SIG-M5 treated with dmso at 0.1 percent for 504 hours (cell line): ENCODE results near the gene NPC1.
"Not testable (repeated sequence)": the region's sequence is repeated elsewhere in the genome, so short reads cannot be mapped to it uniquely, and the experiment has no call there.

Source experiments
- DNase-seq: peaks from one replicate; lab custom pipeline; 2025; ENCODE audit not compliant: unreplicated experiment; lab: John Stamatoyannopoulos, UW

The NPC1 gene

DNA sequence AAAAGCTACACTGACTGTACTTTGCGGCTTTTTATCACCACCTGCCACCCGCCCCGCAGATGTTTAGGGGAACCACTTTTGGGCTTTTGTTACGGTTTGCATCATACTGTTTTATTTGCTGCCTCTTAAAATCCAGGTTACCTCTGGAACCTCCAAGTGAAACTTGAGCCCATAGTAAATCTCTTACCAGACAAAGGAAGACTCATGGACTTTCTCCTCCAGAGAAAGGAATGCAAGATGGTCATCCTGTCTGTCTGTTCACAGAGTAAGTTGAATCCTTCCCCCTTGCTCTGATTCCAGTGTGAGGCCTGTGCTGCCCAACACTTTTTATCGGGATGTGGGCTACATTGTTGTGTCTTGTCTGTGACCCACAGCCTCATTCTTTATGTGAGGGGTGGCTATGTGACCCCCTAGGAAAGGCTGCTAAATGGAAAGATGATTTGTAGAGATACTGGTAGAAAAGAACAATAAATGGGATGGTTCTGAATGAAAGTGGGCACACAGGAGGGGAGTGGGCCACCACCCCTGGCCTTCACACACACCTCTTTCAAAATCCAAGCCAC, 59.7 kb downstream of the NPC1 start:
- DNase-seq: no peak

DNA sequence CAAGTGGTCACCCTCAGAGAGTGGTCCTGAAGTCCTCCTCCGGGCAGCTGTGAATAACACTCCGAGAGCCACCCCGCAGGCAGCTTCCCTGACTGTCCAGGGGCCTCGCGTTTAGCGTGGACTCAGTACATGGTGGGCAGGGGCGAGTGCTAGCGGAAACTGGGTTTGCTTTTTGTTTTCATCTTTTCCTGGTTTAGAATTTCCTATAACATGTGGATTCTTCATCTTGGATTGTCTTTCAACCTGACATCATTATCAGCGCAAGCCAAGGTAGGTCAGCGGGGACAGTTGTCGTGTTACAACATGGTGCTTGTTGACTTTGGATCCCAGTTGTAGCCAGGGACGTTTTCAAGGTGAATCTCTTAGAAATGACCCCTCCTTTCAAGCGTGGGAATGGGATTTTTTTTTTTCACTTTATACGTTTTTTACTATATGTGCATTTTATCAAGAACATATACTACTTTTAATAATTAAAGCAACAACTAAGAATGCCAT, 62.0 kb downstream of the NPC1 start:
- DNase-seq: no peak

DNA sequence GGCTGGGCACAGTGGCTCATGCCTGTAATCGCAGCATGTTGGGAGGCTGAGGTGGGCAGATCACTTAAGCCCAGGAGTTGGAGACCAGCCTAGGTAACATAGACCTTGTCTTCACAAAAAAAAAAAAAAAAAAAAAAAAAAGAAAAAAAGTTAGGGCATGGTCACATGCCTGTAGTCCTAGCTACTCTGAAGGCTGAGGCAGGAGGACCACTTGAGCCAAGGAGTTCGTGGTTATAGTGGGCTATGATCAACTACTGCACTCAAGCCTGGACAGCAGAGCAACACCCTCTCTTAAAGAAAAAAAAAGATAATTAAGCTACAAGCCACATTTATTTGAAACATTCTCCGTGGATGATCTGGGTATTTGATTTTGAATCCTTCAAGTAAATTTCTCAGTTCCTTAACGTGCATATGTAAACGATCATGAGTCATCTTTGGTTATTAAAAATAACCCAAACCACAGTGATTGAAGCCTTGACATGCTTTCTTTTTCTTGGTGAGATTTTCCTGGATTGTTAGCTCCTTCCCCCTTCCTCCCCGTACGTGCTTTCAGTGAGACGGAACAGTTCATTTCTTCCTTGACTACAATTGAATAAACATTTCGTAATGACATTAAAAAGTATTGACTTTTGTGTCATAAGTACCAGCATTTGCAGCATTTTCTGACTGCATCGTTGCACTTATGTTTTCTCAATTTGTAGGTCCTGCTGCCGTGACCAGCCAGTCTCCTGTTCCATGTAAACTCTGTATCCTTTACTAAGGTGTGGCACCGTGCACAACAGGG, 62.7 kb downstream of the NPC1 start:
- DNase-seq: peak; percentile 66

DNA sequence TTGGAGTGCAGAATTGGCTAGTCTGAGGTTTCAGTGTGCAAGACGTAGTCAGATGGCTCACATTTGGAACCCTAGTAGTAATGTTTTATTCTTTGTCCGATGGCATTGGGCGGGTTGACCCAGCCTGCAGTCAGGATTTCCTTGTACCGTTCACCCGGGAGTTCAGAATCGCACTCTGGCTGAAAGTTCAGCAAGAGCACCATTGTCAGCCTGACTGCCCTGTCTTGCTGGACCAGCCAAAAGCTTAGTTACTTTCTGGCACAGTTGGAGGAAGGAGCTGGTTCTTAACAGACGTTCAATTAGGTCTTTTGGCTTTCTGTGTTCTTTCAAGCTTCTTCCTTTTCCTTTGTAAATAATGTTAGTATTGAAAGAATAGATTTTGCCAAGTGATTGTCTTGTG, 64.4 kb downstream of the NPC1 start:
- no peak for DNase-seq

GRCh38 chr18:23521271-23521670, 65.0 kb downstream of the NPC1 start:
- no peak for DNase-seq

DNA sequence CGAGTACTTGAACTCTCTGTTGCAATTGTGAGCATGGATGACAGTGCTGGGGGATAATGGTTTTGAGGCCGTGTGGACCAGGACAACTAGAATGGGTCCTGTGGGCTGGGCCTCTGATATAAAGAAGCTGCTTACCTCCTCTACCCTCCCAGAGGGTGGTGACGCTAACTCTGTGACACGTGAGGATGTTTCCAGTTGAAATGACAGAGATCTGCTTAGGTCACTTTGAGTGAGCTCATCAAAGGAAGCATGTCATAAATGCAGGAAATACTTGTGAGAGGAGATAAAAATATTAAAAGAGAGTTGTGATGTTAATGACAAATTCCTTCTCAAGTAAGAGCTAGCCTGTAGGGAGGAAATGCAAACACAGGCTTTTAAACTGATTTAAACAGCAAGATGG, 66.6 kb downstream of the NPC1 start:
- no peak for DNase-seq

DNA sequence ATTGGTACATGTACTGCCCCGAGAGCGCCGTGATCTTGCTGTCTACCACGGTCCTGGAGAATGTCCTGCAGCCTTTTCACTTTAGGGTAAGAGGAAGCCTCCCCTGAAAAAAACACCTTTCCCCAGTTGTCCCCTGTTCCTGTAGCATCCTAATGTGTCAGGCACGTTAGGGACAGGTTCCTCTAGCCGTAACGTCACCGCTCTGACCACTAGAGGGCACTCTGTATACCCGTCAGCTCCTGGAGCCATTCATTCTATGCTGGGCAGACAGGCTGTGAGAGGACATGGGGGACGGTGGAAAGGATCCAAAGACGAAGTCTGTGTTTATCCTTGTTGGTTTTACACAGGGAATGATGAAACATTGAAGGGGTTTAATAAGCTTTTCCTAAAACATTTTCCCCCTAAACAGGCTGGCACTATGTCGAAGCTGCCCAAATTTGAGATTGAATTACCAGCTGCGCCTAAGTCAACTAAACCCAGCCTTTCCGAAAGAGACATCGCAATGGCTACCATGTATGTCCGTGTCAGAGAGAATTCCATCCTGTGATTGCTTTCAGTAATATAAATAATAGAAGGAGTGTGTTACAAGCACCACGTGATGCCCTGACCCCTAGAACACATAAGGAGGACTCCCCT, 70.3 kb downstream of the NPC1 start:
- DNase-seq: peak; percentile 75

DNA sequence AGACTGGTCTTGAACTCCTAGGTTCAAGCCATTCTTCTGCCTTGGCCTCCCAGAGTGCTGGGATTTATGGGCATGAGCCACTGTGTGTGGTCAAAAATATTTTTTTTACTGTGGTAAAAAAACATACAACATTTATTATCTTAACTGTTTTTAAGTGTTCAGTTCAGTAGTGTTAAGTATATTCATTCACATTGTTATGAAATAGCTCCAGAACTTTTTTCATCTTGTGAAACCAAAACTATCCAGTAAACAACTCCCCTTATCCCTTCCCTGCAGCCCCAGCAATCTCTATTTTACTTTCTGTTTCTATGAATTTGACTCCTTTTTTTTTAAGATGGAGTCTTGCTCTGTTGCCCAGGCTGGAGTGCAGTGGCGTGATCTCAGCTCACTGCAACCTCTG, 73.7 kb downstream of the NPC1 start:
- no peak for DNase-seq

DNA sequence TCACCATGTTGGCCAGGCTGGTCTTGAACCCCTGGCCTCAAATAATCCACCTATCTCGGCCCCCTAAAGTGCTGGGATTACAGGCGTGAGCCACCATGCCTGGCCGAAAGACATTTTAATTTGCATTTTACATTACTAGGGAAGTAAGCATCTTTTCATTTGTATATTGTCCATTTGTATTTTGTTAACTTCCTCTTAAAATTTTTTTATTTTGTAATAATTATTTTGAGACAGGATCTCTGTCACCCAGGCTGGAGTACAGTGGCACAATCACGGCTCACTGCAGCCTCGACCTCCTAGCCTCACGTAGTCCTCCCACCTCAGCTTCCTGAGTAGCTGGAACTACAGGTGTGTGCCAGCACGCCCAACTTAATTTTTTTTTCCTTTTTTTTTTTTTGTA, 74.1 kb downstream of the NPC1 start:
- DNase-seq: not testable (repeated sequence)

- DNase-seq: not testable (repeated sequence)
Observed at GRCh38 chr18:23510923-23511322, 75.4 kb downstream of the NPC1 start.

DNA sequence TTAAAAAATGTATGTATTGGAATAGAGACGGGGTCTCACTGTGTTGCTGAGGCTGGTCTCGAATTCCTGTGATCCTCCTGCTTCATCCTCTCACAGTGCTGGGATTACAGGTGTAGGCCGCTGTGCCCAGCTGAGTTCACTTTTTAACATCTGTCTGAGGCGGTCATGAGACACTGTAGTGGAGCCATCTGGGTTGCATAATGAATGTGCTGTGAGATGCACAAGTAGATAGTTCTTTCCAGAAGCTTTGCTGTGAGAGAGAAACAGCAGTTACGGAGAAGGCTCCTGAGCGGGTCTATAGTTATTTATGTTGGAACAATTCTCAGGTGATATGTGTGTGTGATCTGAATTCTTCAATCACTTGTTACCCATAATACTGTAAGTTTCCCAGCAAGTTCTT, 79.9 kb downstream of the NPC1 start:
- DNase-seq: no peak

DNA sequence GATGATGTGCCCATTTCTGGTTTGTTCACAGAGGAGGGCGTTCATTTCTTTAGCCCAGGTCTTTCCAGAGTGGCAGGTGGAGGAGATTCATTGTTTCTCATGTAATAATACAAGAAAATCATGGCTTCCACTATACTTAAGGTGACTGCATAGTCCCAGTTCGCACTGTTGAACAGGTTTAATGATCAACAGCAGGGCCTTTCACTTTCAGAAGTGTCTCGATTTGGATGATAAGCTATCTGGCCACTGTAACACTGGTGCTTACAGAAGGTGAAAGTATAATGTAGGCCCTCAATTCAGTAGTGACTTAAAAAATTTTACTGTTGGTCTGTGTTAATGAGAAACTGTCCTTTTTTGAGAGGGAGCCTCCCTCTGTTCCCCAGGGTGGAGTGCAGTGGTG, 81.6 kb downstream of the NPC1 start:
- no peak for DNase-seq

DNA sequence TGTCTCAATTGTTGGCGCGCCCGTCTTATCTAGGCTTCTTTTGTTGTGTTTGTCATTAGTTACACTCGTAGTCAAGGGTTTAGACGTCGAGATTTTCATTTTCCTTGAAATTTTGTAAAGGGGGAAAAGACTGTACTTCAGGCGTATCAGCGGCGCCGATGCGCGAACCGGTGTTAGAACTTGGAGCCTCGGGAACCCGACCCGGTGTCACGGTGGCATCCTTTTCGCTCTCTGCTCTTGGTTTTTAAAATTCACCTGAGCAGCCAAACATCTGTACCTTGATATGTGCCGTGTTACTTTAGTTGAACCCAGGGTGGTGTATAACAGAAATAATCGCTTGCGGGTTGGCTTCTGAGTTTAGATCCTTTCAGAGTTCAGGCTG, 82.4 kb downstream of the NPC1 start:
- no peak for DNase-seq

GRCh38 chr18:23503038-23503962, 83.0 kb downstream of the NPC1 start, which contains the start of gene RMC1:
Gene RMC1, plus strand, starts transcription at chr18:23503511. Its CDS starts 108 bp downstream, at chr18:23503619.
- peak; percentile 83 for DNase-seq

GRCh38 chr18:23502516-23503037, 83.7 kb downstream of the NPC1 start:
- DNase-seq: no peak

GRCh38 chr18:23501626-23502025, 84.7 kb downstream of the NPC1 start:
- no peak for DNase-seq

DNA sequence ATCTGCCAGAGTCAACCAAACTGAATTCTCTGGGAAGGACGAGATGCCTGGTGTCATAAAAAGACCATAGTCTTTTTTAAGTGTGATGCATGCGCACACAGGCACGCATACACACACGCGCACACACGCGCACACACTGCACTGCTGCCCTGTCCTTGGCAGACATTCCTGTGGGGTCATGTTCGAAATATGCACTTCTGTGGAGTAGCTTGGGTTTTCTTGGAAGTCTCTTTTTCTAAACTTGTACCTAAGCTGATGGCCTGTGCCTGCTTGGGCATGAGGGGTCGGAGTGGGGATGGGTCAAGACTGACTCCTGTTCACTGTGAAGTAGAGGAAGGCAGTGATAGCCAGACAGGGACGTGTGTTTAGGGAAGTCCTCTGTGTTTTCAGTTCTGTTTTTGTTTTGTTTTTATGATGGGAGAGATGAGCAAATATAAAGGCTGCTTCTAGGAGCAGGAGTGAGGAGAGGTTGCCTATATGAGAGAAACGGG, 87.0 kb downstream of the NPC1 start:
- DNase-seq: peak; percentile 33

GRCh38 chr18:23498877-23499276, 87.4 kb downstream of the NPC1 start:
- peak; percentile 88 for DNase-seq

GRCh38 chr18:23498117-23498516, 88.2 kb downstream of the NPC1 start:
- peak; percentile 33 for DNase-seq

GRCh38 chr18:23495723-23496440, 90.4 kb downstream of the NPC1 start:
- DNase-seq: no peak
